MM.1S (cell line): Measurements from ENCODE around the gene NRXN3.

ENCODE experiments used
- DNase-seq: peaks from one replicate; pipeline ENCODE4 v3.0.0-alpha.2; 2015
- H2AFZ ChIP-seq: fragments of 300-600 bp; sonication (generic); 2 replicates; pipeline ENCODE4 v1.6.0; 2016; ENCODE audit warnings: antibody characterized with exemption, low read length
- H3F3A ChIP-seq: fragments of 300-600 bp; sonication (generic); 2 replicates; pipeline ENCODE4 v1.6.1; 2016; ENCODE audit warnings: mild to moderate bottlenecking, antibody characterized with exemption, low read length, moderate library complexity, mixed read lengths; ENCODE audit not compliant: insufficient read depth
- H3K27ac ChIP-seq: fragments of 300-600 bp; sonication (generic); 2 replicates; pipeline ENCODE4 v1.5.1; 2016; ENCODE audit warnings: mild to moderate bottlenecking, low read length
- H3K27me3 ChIP-seq: fragments of 300-600 bp; sonication (generic); replicated peaks from 2 replicates; pipeline ENCODE4 v1.6.0; 2016; ENCODE audit warnings: low read length; ENCODE audit not compliant: insufficient read depth
- H3K36me3 ChIP-seq: fragments of 300-600 bp; sonication (generic); replicated peaks from 2 replicates; pipeline ENCODE4 v1.6.1; 2016; ENCODE audit warnings: mild to moderate bottlenecking, low read length, mixed read lengths; ENCODE audit not compliant: insufficient read depth
- H3K4me1 ChIP-seq: fragments of 300-600 bp; sonication (generic); 2 replicates; pipeline ENCODE4 v1.6.1; 2016; ENCODE audit warnings: low read length, mixed read lengths
- H3K4me2 ChIP-seq: fragments of 300-600 bp; sonication (generic); 2 replicates; pipeline ENCODE4 v1.6.0; 2016; ENCODE audit warnings: low read depth, low read length
- H3K4me3 ChIP-seq: fragments of 300-600 bp; sonication (generic); 2 replicates; pipeline ENCODE4 v1.5.1; 2016; ENCODE audit warnings: low read length, mixed read lengths
- H3K79me2 ChIP-seq: fragments of 300-600 bp; sonication (generic); 2 replicates; pipeline ENCODE4 v1.6.1; 2016; ENCODE audit warnings: mixed run types, low read length, mixed read lengths
- H3K9ac ChIP-seq: fragments of 300-600 bp; sonication (generic); 2 replicates; pipeline ENCODE4 v1.6.1; 2016; ENCODE audit warnings: low read length, mixed read lengths
- H3K9me2 ChIP-seq: fragments of 300-600 bp; sonication (generic); replicated peaks from 2 replicates; pipeline ENCODE4 v1.6.1; 2016; ENCODE audit warnings: mild to moderate bottlenecking, low read length, mixed read lengths; ENCODE audit not compliant: insufficient read depth
- H3K9me3 ChIP-seq: fragments of 300-600 bp; sonication (generic); replicated peaks from 2 replicates; pipeline ENCODE4 v1.6.1; 2016; ENCODE audit warnings: mild to moderate bottlenecking, low read length, mixed read lengths; ENCODE audit not compliant: insufficient read depth
- H4K20me1 ChIP-seq: fragments of 300-600 bp; sonication (generic); 2 replicates; pipeline ENCODE4 v1.6.1; 2016; ENCODE audit warnings: mild to moderate bottlenecking, low read length, moderate library complexity, mixed read lengths; ENCODE audit not compliant: insufficient read depth
- CTCF ChIP-seq: fragments of 300-600 bp; sonication (generic); IDR thresholded peaks from 2 replicates; pipeline ENCODE4 v1.5.1; 2016; ENCODE audit warnings: antibody characterized with exemption, low read length, mixed read lengths
- EZH2 ChIP-seq: fragments of 300-600 bp; sonication (generic); optimal IDR thresholded peaks from 2 replicates; pipeline ENCODE3; 2017; ENCODE audit warnings: low read depth, mild to moderate bottlenecking, antibody characterized with exemption, low read length, mixed read lengths
- EZH2phosphoT487 ChIP-seq: fragments of 300-600 bp; sonication (generic); IDR thresholded peaks from 2 replicates; pipeline ENCODE4 v1.6.1; 2018; ENCODE audit warnings: antibody characterized with exemption, low read length

Gene NRXN3

GRCh38 chr14:78238141-78238540 is 68.0 kb downstream of the NRXN3 start:
- H3K4me3 ChIP-seq: no peak overlapping the region
- no peak overlapping the region for H3K4me2 ChIP-seq
- DNase-seq: no peak
- H4K20me1 ChIP-seq: no peaks in the 10 kb centered on the region
- no peak overlapping the region for H2AFZ ChIP-seq
- H3K4me1 ChIP-seq: no peaks in the 10 kb centered on the region
- no peaks in the 10 kb centered on the region for H3K9me3 ChIP-seq
- no peaks in the 10 kb centered on the region for H3K27me3 ChIP-seq
- H3K36me3 ChIP-seq: no peaks in the 10 kb centered on the region
- H3K79me2 ChIP-seq: no peaks in the 10 kb centered on the region
- H3K9me2 ChIP-seq: no peaks in the 10 kb centered on the region
- H3K9ac ChIP-seq: no peak overlapping the region
- no peak overlapping the region for H3K27ac ChIP-seq
- TF ChIP-seq CTCF (no peak), EZH2phosphoT487 (no peak), EZH2 (no peak)
- no peaks in the 10 kb centered on the region for H3F3A ChIP-seq

GRCh38 chr14:78240567-78240966 is 70.4 kb downstream of the NRXN3 start:
- Histone ChIP-seq H3K4me3 (no peak overlapping the region), H3K27me3 (no peaks in the 10 kb centered on the region)
- DNase-seq: no peak

GRCh38 chr14:78242086-78242485 is 71.9 kb downstream of the NRXN3 start:
- no peaks in the 10 kb centered on the region for H3K9me2 ChIP-seq
- H3K27me3 ChIP-seq: no peaks in the 10 kb centered on the region
- H4K20me1 ChIP-seq: no peaks in the 10 kb centered on the region
- H3K4me3 ChIP-seq: no peak overlapping the region
- no peak overlapping the region for H2AFZ ChIP-seq
- H3K9ac ChIP-seq: no peak overlapping the region
- no peaks in the 10 kb centered on the region for H3F3A ChIP-seq
- no peak overlapping the region for H3K4me2 ChIP-seq
- H3K27ac ChIP-seq: no peak overlapping the region
- no peaks in the 10 kb centered on the region for H3K36me3 ChIP-seq
- H3K79me2 ChIP-seq: no peaks in the 10 kb centered on the region
- TF ChIP-seq CTCF: no peak
- no peaks in the 10 kb centered on the region for H3K4me1 ChIP-seq
- H3K9me3 ChIP-seq: no peaks in the 10 kb centered on the region
- no peak for DNase-seq

More at GRCh38 chr14:78240567-78240966, 70.4 kb downstream of the NRXN3 start:
- Histone ChIP-seq H3K4me2 (no peak overlapping the region), H4K20me1 (no peaks in the 10 kb centered on the region), H3K36me3 (no peaks in the 10 kb centered on the region), H3K79me2 (no peaks in the 10 kb centered on the region), H3K27ac (no peak overlapping the region), H3K4me1 (no peaks in the 10 kb centered on the region), H2AFZ (no peak overlapping the region), H3F3A (no peaks in the 10 kb centered on the region), H3K9ac (no peak overlapping the region), H3K9me2 (no peaks in the 10 kb centered on the region), H3K9me3 (no peaks in the 10 kb centered on the region)
- no peak for TF ChIP-seq EZH2
- no peak for TF ChIP-seq EZH2phosphoT487
- no peak for TF ChIP-seq CTCF

- H4K20me1 ChIP-seq: no peaks in the 10 kb centered on the region
- H3K9ac ChIP-seq: no peak overlapping the region
- no peaks in the 10 kb centered on the region for H3K79me2 ChIP-seq
- TF ChIP-seq CTCF (no peak), EZH2 (no peak), EZH2phosphoT487 (no peak)
- no peaks in the 10 kb centered on the region for H3K36me3 ChIP-seq
- H3K4me3 ChIP-seq: no peak overlapping the region
- H3K27me3 ChIP-seq: no peaks in the 10 kb centered on the region
- no peak overlapping the region for H3K27ac ChIP-seq
- DNase-seq: no peak
- no peaks in the 10 kb centered on the region for H3K9me3 ChIP-seq
- H3K4me2 ChIP-seq: no peak overlapping the region
- H3K9me2 ChIP-seq: no peaks in the 10 kb centered on the region
- no peaks in the 10 kb centered on the region for H3K4me1 ChIP-seq
- no peak overlapping the region for H2AFZ ChIP-seq
- no peaks in the 10 kb centered on the region for H3F3A ChIP-seq
These were observed 73.0 kb downstream of the NRXN3 start for GRCh38 chr14:78243187-78243586.
